Measurements from ENCODE around the gene JDP2.

DNA sequence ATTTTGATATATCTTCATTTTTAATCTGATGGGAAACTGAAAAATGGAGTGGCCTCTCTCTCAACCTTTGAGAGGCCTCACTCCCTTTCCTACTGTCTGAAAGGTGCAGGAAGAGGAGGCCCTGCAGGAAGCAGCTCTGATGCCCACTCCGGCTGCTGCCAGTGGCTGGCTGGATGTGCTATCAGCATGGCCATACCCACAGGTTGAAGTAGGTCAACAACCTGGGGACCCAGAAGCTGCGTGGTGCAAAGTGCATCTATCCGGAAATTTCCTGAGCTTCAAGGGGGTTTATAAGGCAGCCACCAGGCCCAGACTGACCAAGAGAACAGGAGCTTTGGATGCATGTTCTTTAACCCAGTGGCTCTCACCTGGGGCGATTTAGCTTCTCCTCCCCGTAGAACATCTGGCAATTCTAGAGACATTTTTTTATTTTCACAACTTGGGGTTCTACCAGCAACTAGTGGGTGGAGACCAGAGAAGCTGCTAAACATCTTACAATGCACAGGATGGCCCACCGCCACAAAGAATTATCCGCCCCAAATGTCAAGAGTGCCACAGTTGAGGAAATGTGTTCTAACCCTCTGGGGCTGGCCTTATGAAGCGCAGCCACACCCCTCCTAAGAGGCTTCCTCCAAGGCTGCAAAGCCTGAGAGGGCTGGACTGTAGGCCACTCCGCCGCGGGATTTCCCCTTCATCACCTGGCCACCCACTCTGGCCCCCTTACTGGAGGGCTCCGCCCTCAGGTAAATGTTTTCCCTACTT, 86.3 kb downstream of the JDP2 start:
- TF ChIP-seq, protein P1, sequence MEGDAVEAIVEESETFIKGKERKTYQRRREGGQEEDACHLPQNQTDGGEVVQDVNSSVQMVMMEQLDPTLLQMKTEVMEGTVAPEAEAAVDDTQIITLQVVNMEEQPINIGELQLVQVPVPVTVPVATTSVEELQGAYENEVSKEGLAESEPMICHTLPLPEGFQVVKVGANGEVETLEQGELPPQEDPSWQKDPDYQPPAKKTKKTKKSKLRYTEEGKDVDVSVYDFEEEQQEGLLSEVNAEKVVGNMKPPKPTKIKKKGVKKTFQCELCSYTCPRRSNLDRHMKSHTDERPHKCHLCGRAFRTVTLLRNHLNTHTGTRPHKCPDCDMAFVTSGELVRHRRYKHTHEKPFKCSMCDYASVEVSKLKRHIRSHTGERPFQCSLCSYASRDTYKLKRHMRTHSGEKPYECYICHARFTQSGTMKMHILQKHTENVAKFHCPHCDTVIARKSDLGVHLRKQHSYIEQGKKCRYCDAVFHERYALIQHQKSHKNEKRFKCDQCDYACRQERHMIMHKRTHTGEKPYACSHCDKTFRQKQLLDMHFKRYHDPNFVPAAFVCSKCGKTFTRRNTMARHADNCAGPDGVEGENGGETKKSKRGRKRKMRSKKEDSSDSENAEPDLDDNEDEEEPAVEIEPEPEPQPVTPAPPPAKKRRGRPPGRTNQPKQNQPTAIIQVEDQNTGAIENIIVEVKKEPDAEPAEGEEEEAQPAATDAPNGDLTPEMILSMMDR (IDR thresholded peaks at IDR 0.05): no peak
- TF ChIP-seq POLR2A (IDR thresholded peaks at IDR 0.05): no peak
